Activated CD4-positive, CD25-positive, alpha-beta regulatory T cell treated with anti-CD3 and anti-CD28 coated beads, Interleukin-2, amount 50 U/mL, for 16 hours (primary cell): Measurements from ENCODE around the gene RNF138.
"Not testable (repeated sequence)": the region's sequence is repeated elsewhere in the genome, so short reads cannot be mapped to it uniquely, and the experiment has no call there.

ENCODE experiments used
- DNase-seq: peaks from one replicate; pipeline ENCODE4 v3.0.0-alpha.2; 2020; ENCODE audit warnings: low read depth, low spot score

RNF138 gene

DNA sequence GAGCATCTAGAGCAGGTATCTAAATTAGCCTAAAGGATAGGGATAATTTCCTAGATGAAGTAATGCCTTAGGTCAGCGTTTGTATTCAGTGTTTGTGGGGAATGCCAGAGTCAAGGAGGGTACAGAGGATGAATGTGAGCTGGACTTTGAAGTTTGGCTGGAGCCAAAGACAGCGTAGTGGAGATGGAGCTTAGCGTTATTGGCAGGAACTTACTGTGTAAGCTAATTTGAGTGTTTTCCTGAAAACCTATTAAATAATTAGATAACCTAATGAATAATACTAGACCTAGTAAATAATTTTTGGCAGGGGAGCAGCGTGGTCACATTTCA lies 4.2 kb downstream of the RNF138 start:
- DNase-seq: no peak

DNA sequence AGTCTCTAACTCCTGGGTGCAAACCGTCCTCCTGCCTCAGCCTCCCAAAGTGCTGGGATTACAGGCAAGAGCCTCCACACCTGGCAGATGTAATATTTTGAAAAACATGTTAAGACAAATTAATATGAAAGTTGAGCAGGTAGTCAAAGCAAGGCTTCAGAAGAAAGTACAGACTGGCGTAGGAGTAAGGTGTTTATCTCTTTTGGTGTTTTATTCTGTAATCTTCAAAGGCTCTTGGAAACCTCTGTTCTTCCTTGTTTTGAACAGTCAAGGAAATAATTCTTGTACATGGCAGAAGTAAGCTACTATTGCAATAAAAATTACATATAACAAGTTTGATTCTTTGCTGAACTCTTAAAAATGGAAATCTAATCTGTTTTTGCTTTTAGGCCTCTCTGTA lies 5.3 kb downstream of the RNF138 start:
- no peak for DNase-seq

DNA sequence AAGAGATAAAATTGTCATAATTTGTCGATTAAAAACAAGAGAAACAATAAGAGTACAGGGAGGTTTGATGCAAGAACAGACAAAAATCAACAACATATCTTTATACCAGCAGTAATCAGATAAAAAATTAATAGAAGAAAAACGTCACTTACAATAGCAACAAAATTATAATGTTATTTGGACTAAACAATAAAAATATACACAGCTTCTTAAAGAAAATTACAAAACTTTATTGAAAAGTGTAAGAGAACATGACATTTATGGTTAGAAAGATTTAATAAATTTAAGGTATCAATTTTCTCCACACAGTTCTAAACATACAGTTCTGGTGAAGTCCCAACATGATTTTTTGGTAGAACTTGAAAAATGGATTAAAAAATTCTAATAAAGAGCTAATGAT lies 12.8 kb downstream of the RNF138 start:
- no peak for DNase-seq

DNA sequence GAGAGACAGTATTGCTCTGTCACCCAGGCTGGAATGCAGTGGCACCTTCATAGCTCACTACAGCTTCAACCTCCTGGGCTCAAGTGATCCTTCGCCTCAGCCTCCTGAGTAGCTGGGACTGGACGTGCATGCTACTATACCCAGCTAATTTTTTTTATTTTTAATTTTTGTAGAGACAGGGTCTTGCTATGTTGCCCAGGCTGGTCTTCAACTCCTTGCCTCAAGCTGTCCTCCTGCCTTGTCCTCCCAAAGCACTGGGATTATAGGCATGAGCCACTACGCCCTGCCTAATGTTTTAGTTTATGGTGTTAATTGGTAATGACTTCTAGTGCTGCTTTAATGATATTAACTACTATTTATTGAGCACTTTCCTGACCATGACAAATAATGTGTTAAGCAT lies 18.3 kb downstream of the RNF138 start:
- DNase-seq: no peak

DNA sequence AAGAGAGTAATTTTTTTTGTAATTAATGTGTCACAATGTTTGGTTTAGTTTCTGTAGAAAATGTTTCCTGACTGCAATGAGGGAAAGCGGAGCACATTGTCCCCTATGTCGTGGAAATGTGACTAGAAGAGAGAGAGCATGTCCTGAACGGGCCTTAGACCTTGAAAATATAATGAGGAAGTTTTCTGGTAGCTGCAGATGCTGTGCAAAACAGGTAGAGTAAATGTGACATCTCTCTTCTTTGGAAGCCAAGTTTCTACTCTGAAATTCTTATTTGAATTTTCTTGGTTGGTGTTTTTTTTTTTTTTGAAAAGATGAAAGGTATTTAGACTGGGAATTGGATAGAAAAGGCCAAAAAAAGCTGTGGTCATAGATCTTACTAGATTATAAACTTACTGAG lies 20.0 kb downstream of the RNF138 start:
- DNase-seq: no peak

DNA sequence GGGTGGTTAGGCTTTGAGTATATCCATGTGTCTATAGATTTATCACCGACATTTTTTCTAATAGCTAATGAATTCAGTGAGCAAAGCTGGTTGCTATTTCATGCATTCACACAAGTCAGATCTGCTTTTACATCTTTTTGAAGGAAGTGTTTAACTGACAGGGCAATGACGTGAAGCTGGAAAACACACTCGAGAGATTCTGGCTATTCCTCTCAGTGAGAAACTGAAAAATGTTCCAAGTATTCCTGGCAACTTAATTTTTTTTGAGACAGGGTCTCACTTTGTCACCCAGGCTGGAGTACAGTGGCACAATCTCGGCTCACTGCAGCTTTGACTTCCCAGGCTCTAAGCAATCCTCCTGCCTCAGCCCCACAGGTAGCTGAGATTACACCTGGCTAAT lies 21.2 kb downstream of the RNF138 start:
- DNase-seq: no peak

DNA sequence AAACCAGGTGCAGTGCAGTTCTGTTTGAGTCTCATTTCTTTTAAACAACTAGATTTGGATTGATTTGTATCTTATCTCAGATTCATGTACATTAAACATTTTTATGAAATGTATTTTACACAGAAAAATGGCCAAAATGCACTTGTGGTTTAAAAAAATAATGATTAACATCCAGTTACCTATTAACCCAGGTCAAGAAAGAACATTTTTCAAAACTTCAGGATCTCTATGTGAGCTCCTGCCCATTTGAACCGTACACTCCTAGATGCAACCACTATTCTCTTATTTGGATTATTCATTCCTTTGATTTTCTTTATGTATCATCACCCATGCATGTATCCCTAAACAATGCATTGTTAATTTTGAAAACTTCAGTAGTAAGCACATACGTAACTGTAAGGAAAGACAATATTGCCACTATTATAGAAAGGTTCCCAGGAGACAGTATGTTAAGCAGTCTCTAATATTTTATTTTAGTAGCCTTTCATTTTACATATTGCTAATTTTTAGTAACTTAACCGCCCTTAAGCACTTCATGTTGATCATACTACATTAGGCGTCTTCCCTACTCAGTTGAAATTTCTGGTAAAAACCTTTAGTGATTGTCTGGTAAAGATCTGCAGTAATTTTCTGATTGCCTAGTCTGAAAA lies 22.7 kb downstream of the RNF138 start:
- DNase-seq: no peak

DNA sequence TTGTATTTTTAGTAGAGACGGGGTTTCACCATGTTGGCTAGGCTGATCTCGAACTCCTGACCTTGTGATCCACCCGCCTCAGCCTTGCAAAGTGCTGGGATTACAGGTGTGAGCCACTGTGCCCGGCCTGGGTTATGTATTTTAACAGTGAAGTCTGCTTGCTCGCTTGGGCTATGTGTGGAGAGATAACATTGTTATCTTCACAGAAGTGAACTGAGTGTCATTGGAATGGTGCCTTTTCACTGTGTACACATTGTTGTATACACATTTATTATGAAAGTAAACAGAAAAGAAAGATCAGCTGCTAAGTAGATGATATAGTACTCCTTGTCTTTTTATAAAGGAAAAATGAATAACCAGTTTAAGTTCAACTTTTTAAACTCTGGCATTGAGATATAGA lies 30.4 kb downstream of the RNF138 start:
- DNase-seq: no peak

DNA sequence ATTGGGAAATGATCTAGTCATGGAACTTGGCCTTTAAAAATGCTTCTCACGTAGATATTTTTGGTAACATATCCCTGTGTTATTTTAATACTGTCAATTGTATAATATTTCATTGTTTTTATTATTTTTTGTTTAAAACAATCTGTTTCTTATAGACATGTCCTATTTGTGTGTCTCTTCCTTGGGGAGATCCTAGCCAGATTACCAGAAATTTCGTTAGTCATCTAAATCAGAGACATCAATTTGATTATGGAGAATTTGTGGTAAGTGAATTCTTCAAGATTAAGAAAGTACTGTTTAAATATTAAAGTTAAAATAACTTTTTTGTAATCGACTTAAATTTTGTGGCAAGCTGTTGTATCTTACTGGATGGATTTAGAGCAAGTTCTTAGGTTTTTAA lies 34.9 kb downstream of the RNF138 start:
- DNase-seq: no peak

DNA sequence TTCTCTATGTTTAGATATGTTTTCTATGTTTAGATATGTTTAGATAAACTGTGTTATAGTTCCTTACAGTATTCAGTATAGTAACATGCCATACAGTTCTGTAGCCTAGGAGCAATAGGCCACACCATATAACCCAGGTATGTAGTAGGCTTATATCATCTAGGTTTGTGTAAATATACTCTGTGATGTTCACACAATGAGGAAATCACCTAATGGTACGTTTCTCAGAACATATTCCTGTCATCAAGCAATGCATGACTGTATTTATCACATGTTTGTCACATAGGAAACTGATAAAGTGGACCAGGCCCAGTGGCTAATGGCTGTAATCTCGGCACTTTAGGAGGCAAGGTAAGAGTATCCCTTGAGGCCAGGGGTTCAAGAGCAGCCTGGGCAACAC lies 44.0 kb downstream of the RNF138 start:
- no peak for DNase-seq

DNA sequence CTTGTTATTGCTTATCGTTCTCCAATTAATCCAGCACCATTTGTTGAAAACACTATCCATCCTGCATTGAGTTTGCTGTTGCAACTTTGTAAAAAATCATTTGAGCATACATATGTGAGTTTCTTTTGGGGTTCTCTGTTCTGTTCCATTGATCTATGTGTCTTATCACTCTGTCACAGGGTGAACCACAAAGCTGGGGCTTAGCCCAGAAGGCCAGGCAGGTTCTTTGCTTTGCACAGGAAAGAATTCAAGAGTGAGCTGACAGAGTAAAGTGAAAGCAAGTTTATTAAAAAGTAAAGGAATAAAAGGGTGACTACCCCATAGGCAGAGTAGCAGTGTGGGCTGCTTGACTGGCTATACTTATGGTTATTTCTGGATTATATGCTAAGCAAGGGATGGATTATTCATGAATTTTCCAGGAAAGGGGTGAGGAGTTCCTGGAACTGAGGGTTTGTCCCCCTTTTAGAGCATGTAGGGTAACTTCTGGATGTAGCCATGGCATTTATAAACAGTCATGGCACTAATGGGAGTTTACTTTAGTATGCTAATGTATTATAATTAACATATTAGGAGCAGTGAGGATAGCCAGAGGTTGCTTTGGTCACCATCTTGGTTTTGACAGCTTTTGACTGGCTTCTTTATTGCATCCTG lies 46.8 kb downstream of the RNF138 start:
- DNase-seq: no peak

DNA sequence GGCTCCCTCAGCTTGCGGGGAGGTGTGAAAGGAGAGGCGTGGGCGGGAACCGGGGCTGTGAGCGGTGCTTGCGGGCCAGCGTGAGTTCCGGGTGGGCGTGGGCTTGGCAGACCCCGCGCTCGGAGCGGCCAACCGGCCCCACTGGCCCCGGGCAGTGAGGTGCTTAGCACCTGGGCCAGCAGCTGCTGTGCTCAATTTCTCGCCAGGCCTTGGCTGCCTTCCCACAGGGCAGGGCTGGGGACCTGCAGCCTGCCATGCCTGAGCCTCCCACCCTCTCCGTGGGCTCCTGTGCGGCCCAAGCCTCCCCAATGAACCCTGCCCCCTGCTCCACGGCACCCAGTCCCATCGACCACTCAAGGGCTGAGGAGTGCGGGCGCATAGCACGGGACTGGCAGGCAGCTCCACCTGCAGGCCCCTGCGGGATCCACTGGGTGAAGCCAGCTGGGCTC lies 48.2 kb downstream of the RNF138 start:
- no peak for DNase-seq

DNA sequence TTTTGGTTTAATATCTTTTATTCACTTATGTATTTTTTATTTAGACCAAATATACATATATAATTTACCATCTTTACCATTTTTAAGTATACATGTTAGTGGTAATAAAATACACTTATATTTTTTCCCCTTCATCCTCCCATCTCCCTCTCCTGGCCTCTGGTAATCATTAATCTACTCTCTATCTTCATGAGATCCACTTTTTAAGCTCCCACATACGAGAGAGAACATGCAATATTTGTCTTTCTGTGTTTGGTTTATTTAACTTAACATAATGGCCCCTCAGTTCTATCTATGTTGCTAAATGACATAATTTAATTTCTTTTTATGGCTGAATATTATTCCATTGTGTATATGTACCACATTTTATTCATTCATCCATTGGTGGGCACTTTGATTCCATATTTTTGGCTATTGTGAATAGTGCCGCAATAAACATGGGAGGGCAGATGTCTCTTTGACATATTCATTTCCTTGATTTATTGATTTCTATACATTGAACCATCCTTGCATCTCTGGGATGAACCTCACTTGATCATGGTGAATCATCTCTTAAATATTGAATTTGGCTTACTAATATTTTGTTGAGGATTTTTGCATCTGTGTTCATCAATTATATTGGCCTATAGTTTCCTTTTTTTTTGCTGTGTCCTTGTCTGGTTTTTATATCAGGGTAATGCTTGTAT lies 56.7 kb downstream of the RNF138 start:
- DNase-seq: no peak

DNA sequence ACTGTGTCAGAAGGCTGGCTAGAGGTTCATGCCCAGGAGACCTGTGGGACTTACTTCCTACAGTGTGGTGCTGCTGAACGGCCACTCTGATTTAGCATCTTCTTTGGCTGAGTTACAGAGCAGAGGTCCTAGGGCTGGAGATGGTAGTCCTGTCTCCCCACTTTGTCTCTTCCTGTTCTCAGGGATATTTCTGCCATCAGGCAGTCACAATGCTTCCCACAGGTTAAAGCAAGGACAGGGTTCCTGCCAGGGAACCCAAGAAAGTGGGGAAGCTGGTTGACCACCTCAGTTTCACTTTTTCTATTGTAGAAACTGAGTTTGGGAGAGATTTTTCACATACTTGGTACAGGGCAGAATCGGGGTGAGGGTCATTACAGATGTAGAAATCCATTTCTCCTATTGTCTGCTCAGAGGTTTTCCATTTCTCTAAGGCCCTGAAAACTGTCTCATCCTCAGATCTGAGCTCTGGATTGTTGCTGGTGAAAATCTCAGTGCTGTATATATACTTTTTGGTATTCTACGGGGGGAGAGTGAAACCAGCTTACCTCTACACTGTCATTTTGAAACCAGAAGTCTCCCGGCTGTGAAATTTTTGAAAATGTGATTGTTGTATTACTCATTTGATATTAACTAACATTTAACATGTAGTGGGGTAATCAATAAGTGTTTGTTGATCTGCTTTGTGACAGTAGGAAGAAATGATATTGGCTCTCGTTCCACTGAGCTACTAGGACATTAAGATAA lies 61.2 kb downstream of the RNF138 start:
- DNase-seq: no peak

DNA sequence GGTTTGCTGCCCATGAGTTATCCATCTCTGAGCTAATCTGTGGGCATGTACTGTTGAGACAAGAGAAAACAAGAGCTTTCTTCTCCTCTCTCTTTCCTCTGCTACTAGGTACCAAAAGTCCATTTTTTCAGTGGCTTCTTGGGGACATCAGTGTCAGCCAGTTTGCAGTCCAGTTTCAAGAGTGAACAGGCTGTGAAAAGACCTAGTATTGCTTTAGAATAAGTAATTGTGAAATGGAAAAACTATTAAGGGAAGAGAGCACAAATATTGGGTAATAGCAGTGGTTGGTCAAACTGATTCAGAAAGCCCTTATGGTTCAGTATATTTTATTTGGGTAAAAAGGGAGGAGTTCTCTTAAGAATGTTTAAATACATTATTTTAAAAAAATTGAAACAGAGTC lies 65.2 kb downstream of the RNF138 start:
- DNase-seq: no peak

DNA sequence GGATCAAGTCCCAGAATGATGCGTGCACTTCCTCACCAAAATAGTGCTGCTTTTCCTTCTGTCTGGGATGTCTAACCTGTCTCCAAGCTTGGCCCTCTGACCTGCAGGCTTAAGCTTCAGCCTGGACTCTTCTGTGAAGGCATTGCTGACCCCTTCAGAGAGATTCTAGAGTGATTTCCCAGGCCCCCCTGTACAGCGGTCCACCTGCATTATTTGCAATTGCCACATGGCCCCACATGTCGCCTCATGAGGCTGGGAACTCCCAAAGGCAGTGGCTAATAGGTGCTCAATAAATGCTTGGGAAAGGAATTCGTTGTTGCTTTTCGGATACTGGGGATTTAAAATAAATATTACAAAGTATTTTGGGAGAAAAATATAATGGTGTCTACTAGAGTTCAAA lies 65.9 kb downstream of the RNF138 start:
- no peak for DNase-seq

DNA sequence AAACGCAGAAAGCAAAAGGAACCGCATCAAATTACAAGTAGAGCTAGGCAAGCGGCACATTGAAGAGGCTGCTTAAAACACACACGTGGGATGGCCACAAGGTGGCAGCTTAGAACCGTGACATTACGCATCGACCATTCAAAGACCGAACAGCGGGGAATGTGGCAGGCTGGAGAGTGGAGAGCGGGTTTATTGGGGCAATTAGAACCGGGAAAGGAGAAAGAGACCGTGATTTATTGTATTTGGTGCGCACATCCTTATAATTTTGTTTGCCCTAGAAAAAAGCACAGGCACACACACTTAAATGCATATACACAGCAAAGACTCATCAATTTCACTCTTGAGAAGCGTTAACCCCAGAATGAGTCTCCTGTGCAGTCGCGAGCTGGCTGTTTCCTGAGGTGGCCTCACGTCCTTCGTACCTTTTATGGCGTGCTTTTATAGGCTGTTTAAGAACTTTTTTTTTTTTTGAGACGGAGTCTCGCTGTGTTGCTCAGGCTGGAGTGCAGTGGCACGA lies 66.5 kb downstream of the RNF138 start:
- peak; percentile 49 for DNase-seq

DNA sequence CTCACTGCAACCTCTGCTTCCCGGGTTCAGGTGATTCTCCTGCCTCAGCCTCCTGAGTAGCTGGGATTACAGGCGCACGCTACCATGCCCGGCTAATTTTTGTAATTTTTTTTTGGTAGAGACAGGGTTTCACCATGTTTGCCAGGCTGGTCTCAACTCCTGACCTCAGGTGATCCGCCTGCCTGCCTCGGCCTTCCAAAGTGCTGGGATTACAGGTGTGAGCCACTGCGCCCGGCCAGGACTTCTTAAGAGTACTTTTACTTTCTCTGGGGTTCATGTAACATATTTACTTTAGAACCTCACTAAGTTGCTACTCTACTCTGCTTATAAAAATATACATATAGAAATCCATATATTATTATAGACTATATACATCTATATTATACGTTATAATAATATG lies 67.0 kb downstream of the RNF138 start:
- not testable (repeated sequence) for DNase-seq

DNA sequence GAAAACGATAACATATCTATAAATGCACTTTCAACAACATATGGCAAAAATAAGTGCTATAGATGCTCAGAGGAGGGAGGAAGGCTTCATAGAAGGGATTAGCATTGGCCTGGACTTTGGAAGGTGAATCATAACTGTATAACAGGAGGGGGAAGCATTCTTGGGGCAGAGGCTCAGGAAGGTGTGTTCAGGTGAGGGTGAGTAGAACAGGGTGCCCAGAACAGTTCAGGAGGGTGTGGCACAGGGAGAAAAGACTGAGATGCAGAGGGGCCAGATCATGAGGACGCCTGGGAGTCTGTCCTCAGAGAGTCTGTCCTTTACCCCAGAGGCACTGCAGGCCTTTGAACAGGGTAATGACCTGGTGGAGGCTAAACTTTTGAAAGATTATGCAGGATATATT lies 68.9 kb downstream of the RNF138 start:
- no peak for DNase-seq

DNA sequence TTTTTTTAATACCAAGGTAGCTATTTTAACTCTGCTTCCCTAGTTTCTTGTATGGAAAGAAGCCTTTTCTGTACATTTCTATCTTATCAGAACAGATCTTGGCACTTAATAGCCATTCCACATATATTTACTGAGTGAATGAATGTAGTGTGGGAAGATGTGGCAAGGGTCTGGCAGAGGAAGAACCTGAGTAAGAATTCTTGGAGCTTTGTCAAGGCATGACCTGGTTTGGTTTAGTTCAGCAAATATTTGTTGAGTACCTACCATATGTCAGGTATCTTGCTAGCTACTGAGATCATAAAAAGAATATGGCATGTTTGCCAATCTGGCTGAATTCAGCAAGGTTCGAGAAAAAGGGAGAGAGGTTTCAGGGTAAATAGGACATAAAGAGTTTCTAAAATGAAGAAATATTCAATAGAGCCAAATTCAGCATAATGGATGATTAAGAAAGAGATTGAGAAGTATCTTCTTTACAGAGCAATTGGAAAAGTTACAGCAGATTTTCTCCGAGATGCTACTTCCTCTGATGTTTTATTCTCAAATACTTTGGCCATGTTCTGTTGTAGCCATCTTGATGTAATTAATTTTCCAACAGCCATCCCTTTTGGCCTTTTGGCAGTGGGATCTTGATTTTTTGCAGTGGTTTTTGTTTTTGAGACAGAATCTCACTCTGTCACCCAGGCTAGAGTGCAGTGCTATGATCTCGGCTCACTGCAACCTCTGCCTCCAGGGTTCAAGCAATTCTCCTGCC lies 76.5 kb downstream of the RNF138 start:
- DNase-seq: no peak

DNA sequence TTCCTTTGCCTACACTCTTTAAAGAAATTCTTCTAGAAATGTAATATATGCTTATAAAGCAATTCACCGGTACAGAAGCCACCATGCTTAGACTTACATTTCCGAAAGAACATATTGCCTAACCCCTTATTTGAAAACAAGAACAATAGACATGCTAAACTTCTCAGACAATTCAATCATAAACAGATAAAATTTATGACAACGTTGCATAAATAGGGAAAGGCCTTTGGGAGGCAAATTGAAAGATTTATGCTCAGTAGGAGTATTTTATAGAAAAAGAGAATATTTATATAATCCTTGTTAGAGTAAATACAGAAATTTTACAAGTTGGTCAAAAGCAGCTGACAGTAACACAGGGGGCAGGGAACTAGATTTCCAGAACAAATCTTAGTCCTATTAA lies 82.0 kb downstream of the RNF138 start:
- no peak for DNase-seq

DNA sequence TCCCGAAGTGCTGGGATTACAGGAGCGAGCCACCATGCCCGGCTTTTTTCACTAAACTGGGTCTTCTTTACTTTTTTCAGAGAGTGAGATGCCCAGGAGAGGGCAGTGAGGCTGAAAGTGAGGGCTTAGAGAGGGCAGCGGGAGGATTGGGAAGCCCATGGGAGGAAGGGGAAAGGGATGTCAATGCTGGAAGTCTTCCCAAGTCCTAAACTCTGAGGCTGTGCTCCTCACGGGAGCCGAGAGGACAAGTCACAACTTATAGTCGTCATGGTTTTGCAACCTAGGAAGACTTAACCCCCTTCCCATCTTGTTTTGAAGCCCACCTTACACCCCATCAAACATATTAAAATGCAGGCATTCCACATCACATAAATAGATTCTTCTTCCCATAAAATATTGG lies 83.0 kb downstream of the RNF138 start:
- no peak for DNase-seq
